Neural cell (in vitro differentiated cells): ENCODE results near the gene TTC29. TPM values are rescaled to one million over a fixed set of nuclear protein-coding genes. Genes with fewer than 3 reads are reported as not detected.
A peak's percentile ranks its signal among the peaks of the same experiment; 100 is the strongest.

ENCODE experiments used
- H2AFZ ChIP-seq: fragments of 200-600, 300-800 bp; sonication (generic), shearing (Covaris generic); 2 replicates; pipeline ENCODE4 v1.6.0; 2014; ENCODE audit warnings: low read depth, mild to moderate bottlenecking, antibody characterized with exemption, low read length, moderate library complexity
- H3F3A ChIP-seq: fragments of 200-600 bp; shearing (Covaris generic); 2 replicates; pipeline ENCODE4 v1.6.1; 2016; ENCODE audit warnings: mild to moderate bottlenecking, moderate library complexity, mixed read lengths, antibody characterized with exemption, low read length; ENCODE audit not compliant: insufficient read depth, poor library complexity, severe bottlenecking
- H3K27ac ChIP-seq: fragments of 200-600, 300-800 bp; sonication (generic), shearing (Covaris generic); 2 replicates; pipeline ENCODE4 v1.5.1; 2014; ENCODE audit warnings: mild to moderate bottlenecking, low read length, moderate library complexity
- H3K27me3 ChIP-seq: fragments of 300-800, 200-600 bp; sonication (generic), shearing (Covaris generic); 2 replicates; pipeline ENCODE4 v1.6.0; 2014; ENCODE audit warnings: mild to moderate bottlenecking, low read depth, low read length, moderate library complexity; ENCODE audit not compliant: insufficient read depth
- H3K36me3 ChIP-seq: fragments of 300-800, 200-600 bp; sonication (generic), shearing (Covaris generic); 2 replicates; pipeline ENCODE4 v1.5.1; 2014; ENCODE audit warnings: mild to moderate bottlenecking, antibody characterized with exemption, low read length, moderate library complexity; ENCODE audit not compliant: insufficient read depth
- H3K4me2 ChIP-seq: fragments of 300-800, 200-600 bp; sonication (generic), shearing (Covaris generic); 2 replicates; pipeline ENCODE4 v1.6.0; 2014; ENCODE audit warnings: mild to moderate bottlenecking, low read length
- H3K4me3 ChIP-seq: fragments of 300-800, 200-600 bp; sonication (generic), shearing (Covaris generic); 2 replicates; pipeline ENCODE4 v1.5.1; 2014; ENCODE audit warnings: mild to moderate bottlenecking, low read length, moderate library complexity
- H3K79me2 ChIP-seq: fragments of 200-600 bp; shearing (Covaris generic); replicated peaks from 2 replicates; pipeline ENCODE4 v1.6.0; 2014; ENCODE audit warnings: mild to moderate bottlenecking, low read length, moderate library complexity; ENCODE audit not compliant: insufficient read depth
- H3K9ac ChIP-seq: fragments of 300-800, 200-600 bp; sonication (generic), shearing (Covaris generic); 2 replicates; pipeline ENCODE4 v1.6.1; 2016; ENCODE audit warnings: mild to moderate bottlenecking, low read length, mixed read lengths
- H3K9me2 ChIP-seq: fragments of 200-600 bp; shearing (Covaris generic); 2 replicates; pipeline ENCODE4 v1.6.1; 2016; ENCODE audit warnings: mild to moderate bottlenecking, low read length, mixed read lengths; ENCODE audit not compliant: insufficient read depth
- H3K9me3 ChIP-seq: fragments of 200-600, 300-800 bp; sonication (generic), shearing (Covaris generic); 2 replicates; pipeline ENCODE4 v1.6.1; 2016; ENCODE audit warnings: mild to moderate bottlenecking, mixed run types, low read length, moderate library complexity, mixed read lengths
- H4K20me1 ChIP-seq: fragments of 200-600 bp; shearing (Covaris generic); 2 replicates; pipeline ENCODE4 v1.6.1; 2016; ENCODE audit warnings: mild to moderate bottlenecking, mixed run types; ENCODE audit not compliant: insufficient read depth
- CTCF ChIP-seq: fragments of 450-650 bp; IDR thresholded peaks from 2 replicates; pipeline ENCODE4 v1.5.1; 2014; ENCODE audit warnings: antibody characterized with exemption, mild to moderate bottlenecking, moderate library complexity; ENCODE audit not compliant: poor library complexity, severe bottlenecking
- EP300 ChIP-seq: fragments of 450-650 bp; conservative IDR thresholded peaks from 2 replicates; pipeline ENCODE4 v1.6.1; 2014; ENCODE audit warnings: antibody characterized with exemption, mild to moderate bottlenecking, moderate library complexity; ENCODE audit not compliant: poor library complexity, severe bottlenecking
- EZH2 ChIP-seq: fragments of 200-600, 300-800 bp; shearing (Covaris generic), sonication (generic); IDR thresholded peaks from 2 replicates; pipeline ENCODE4 v1.6.1; 2014; ENCODE audit warnings: antibody characterized with exemption, low read length, borderline replicate concordance, mild to moderate bottlenecking; ENCODE audit not compliant: insufficient read depth, poor library complexity, severe bottlenecking
- MXI1 ChIP-seq: fragments of 450-650 bp; conservative IDR thresholded peaks from 2 replicates; pipeline ENCODE4 v1.6.1; 2014; ENCODE audit warnings: antibody characterized with exemption, mild to moderate bottlenecking; ENCODE audit not compliant: poor library complexity, severe bottlenecking
- POLR2AphosphoS5 ChIP-seq: IDR thresholded peaks from 2 replicates; pipeline ENCODE4 v1.6.1; 2012
- RAD21 ChIP-seq: fragments of 450-650 bp; conservative IDR thresholded peaks from 2 replicates; pipeline ENCODE4 v1.6.1; 2014; ENCODE audit warnings: antibody characterized with exemption, mild to moderate bottlenecking, moderate library complexity
- REST ChIP-seq: IDR thresholded peaks from 2 replicates; pipeline ENCODE4 v1.6.1; 2012; ENCODE audit warnings: borderline replicate concordance
- SMC3 ChIP-seq: fragments of 450-650 bp; conservative IDR thresholded peaks from 2 replicates; pipeline ENCODE4 v1.6.1; 2014; ENCODE audit warnings: antibody characterized with exemption, mild to moderate bottlenecking, moderate library complexity; ENCODE audit not compliant: poor library complexity
- TAF1 ChIP-seq: IDR thresholded peaks from 2 replicates; pipeline ENCODE4 v1.6.1; 2012; ENCODE audit warnings: low read depth
- polyA plus RNA-seq: library from polyadenylated mRNA; depleted of rRNA; stranded (reverse); fragments of >200 nt; gene quantifications from 2 replicates; pipeline ENCODE4 v1.2.3, GENCODE V29; 2014

Gene TTC29
- polyA plus RNA-seq, 1 donor from 2014 or later, result not detected

- H3K4me3 ChIP-seq, result no peak overlapping the region
- H3F3A ChIP-seq, result no peaks in the 10 kb centered on the region
- H3K4me2 ChIP-seq, result no peak overlapping the region
- H3K9me3 ChIP-seq, result no peaks in the 10 kb centered on the region
- H3K9ac ChIP-seq, result no peak overlapping the region
- no peaks in the 10 kb centered on the region for H3K27me3 ChIP-seq
- no peaks in the 10 kb centered on the region for H3K79me2 ChIP-seq
- no peak overlapping the region for H2AFZ ChIP-seq
- no peak for TF ChIP-seq TAF1
- no peak for TF ChIP-seq RAD21
- TF ChIP-seq POLR2AphosphoS5, result no peak
- no peak for TF ChIP-seq MXI1
- no peak for TF ChIP-seq SMC3
- no peak for TF ChIP-seq EP300
- no peak for TF ChIP-seq CTCF
- no peak for TF ChIP-seq EZH2
- H4K20me1 ChIP-seq, result no peaks in the 10 kb centered on the region
- no peaks in the 10 kb centered on the region for H3K9me2 ChIP-seq
- H3K36me3 ChIP-seq, result no peaks in the 10 kb centered on the region
- H3K27ac ChIP-seq, result no peak overlapping the region
Measured at GRCh38 chr4:146790515-146790914, 155.1 kb downstream of the TTC29 start.

GRCh38 chr4:146787731-146788130 is 157.9 kb downstream of the TTC29 start:
- H3K9me2 ChIP-seq, result no peaks in the 10 kb centered on the region
- H3K36me3 ChIP-seq, result no peaks in the 10 kb centered on the region
- H3K4me3 ChIP-seq, result peak overlapping the region; percentile 29
- H3K27me3 ChIP-seq, result no peaks in the 10 kb centered on the region
- H3K9ac ChIP-seq, result no peak overlapping the region
- TF ChIP-seq REST (no peak), MXI1 (no peak), SMC3 (no peak), EP300 (no peak), RAD21 (no peak)
- H3K79me2 ChIP-seq, result no peaks in the 10 kb centered on the region
- no peaks in the 10 kb centered on the region for H3K9me3 ChIP-seq
- no peak overlapping the region for H3K4me2 ChIP-seq
- no peak overlapping the region for H3K27ac ChIP-seq
- no peak overlapping the region for H2AFZ ChIP-seq
- no peaks in the 10 kb centered on the region for H4K20me1 ChIP-seq
- no peaks in the 10 kb centered on the region for H3F3A ChIP-seq

- H3K9me2 ChIP-seq, result no peaks in the 10 kb centered on the region
- no peaks in the 10 kb centered on the region for H3F3A ChIP-seq
- no peak overlapping the region for H3K4me3 ChIP-seq
- H3K9me3 ChIP-seq, result no peaks in the 10 kb centered on the region
- H3K9ac ChIP-seq, result no peak overlapping the region
- no peak for TF ChIP-seq EP300
- TF ChIP-seq SMC3, result no peak
- TF ChIP-seq REST, result no peak
- TF ChIP-seq MXI1, result no peak
- no peak for TF ChIP-seq CTCF
- no peak for TF ChIP-seq POLR2AphosphoS5
- no peak for TF ChIP-seq EZH2
- no peak for TF ChIP-seq RAD21
- no peak for TF ChIP-seq TAF1
- H3K27ac ChIP-seq, result no peak overlapping the region
- no peaks in the 10 kb centered on the region for H3K79me2 ChIP-seq
- H2AFZ ChIP-seq, result no peak overlapping the region
- no peaks in the 10 kb centered on the region for H4K20me1 ChIP-seq
- H3K36me3 ChIP-seq, result no peaks in the 10 kb centered on the region
- H3K27me3 ChIP-seq, result no peaks in the 10 kb centered on the region
- no peak overlapping the region for H3K4me2 ChIP-seq
Measured at GRCh38 chr4:146776691-146777090, 169.0 kb downstream of the TTC29 start.
